ENCODE results near the gene ACAD9. TPM values are rescaled to one million over a fixed set of nuclear protein-coding genes. Genes with fewer than 3 reads are reported as not detected.

Gene ACAD9
- total and polyA plus RNA-seq, 2 of the 13 experiments (the other 11 are each of a cell fraction or from before 2014, with no cell fraction given) = 15.3 to 38.2 TPM

DNA sequence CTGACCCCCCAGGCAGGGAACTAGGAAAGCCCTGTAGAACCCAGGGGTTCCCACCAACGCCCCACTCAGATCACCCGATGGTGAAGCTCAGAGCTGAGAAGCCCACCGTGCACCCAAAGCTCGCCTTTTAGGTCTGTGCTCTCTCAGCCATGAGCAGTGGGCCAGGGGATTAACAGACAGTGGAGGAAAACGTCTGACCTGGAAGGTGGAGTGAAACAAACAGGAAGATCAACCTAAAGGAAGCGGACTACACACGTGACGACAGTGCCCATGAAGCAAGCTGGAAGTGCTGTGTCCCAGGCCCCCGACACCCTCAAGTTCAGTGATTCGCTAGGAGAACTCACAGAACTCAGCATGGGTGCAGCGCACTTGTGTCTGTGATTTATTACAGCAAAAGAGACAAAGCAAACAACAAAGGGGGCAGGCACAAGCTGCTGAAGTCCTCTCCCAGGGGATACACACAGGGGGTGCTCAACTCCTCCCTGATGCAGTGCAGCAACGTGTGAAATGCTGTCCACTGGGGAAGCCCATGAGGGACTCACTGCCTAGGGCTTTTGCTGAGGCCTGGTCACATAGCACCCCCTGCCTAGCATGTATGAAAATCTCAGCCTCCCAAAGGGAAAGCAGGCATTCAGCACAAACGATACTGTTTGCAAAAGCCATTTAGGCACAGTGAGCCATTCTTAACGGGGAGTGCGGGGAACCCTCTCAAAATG, 71.0 kb downstream of the ACAD9 start (continued):
- TF ChIP-seq MXI1 (IDR thresholded peaks at IDR 0.05; ENCODE audit: borderline replicate concordance, low read depth, low read length) (peak; percentile 22; the same call in 1 of the 3 replicates), SETDB1 (CRISPR knock-in tag; IDR thresholded peaks at IDR 0.05; ENCODE audit: borderline replicate concordance) (no peak), GPN1 (CRISPR knock-in tag; IDR thresholded peaks at IDR 0.05; ENCODE audit: borderline replicate concordance) (no peak), ZNF263 (CRISPR knock-in tag; IDR thresholded peaks at IDR 0.05) (peak; percentile 83), SMC3 (IDR thresholded peaks at IDR 0.05; ENCODE audit: low read length) (peak; percentile 71), ZNF251 (CRISPR knock-in tag; IDR thresholded peaks at IDR 0.05) (no peak), ZNF605 (CRISPR knock-in tag; IDR thresholded peaks at IDR 0.05) (peak; percentile 49; the same call in 1 of the 2 replicates), RNF2 (conservative IDR thresholded peaks at IDR 0.05; ENCODE audit: low read depth) (no peak), ZBTB7B (CRISPR knock-in tag; IDR thresholded peaks at IDR 0.05) (no peak), KAT8 (CRISPR knock-in tag; IDR thresholded peaks at IDR 0.05) (0 out of 2 replicates have a peak, but pooled peaks have one; percentile 36), ZNF253 (CRISPR knock-in tag; IDR thresholded peaks at IDR 0.05; ENCODE audit: borderline replicate concordance) (no peak), NFYC (CRISPR knock-in tag; IDR thresholded peaks at IDR 0.05) (peak; percentile 14; the same call in 1 of the 2 replicates), ZNF33B (CRISPR knock-in tag; IDR thresholded peaks at IDR 0.05) (no peak), ZNF20 (CRISPR knock-in tag; IDR thresholded peaks at IDR 0.05) (no peak), ZNF598 (CRISPR knock-in tag; IDR thresholded peaks at IDR 0.05; ENCODE audit: borderline replicate concordance) (peak; percentile 57; the same call in 1 of the 2 replicates), SRSF4 (IDR thresholded peaks at IDR 0.05; ENCODE audit: low read depth, low read length, poor library complexity, severe bottlenecking) (no peak), ZMYM4 (CRISPR knock-in tag; IDR thresholded peaks at IDR 0.05) (no peak), ZSCAN31 (CRISPR knock-in tag; IDR thresholded peaks at IDR 0.05; ENCODE audit: low read depth) (no peak), ZNF580 (CRISPR knock-in tag; IDR thresholded peaks at IDR 0.05; ENCODE audit: borderline replicate concordance, low read depth) (peak; percentile 81), STAG1 (CRISPR knock-in tag; IDR thresholded peaks at IDR 0.05) (peak; percentile 91), SP4 (CRISPR knock-in tag; IDR thresholded peaks at IDR 0.05) (no peak), NCOA5 (CRISPR knock-in tag; IDR thresholded peaks at IDR 0.05) (no peak), SAFB2 (CRISPR knock-in tag; IDR thresholded peaks at IDR 0.05; ENCODE audit: borderline replicate concordance, low read depth) (no peak)
- TF ChIP-seq, protein P1, sequence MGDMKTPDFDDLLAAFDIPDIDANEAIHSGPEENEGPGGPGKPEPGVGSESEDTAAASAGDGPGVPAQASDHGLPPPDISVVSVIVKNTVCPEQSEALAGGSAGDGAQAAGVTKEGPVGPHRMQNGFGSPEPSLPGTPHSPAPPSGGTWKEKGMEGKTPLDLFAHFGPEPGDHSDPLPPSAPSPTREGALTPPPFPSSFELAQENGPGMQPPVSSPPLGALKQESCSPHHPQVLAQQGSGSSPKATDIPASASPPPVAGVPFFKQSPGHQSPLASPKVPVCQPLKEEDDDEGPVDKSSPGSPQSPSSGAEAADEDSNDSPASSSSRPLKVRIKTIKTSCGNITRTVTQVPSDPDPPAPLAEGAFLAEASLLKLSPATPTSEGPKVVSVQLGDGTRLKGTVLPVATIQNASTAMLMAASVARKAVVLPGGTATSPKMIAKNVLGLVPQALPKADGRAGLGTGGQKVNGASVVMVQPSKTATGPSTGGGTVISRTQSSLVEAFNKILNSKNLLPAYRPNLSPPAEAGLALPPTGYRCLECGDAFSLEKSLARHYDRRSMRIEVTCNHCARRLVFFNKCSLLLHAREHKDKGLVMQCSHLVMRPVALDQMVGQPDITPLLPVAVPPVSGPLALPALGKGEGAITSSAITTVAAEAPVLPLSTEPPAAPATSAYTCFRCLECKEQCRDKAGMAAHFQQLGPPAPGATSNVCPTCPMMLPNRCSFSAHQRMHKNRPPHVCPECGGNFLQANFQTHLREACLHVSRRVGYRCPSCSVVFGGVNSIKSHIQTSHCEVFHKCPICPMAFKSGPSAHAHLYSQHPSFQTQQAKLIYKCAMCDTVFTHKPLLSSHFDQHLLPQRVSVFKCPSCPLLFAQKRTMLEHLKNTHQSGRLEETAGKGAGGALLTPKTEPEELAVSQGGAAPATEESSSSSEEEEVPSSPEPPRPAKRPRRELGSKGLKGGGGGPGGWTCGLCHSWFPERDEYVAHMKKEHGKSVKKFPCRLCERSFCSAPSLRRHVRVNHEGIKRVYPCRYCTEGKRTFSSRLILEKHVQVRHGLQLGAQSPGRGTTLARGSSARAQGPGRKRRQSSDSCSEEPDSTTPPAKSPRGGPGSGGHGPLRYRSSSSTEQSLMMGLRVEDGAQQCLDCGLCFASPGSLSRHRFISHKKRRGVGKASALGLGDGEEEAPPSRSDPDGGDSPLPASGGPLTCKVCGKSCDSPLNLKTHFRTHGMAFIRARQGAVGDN (CRISPR knock-in tag; IDR thresholded peaks at IDR 0.05) = peak; percentile 43; the same call in 1 of the 2 replicates
- TF ChIP-seq, protein P2, sequence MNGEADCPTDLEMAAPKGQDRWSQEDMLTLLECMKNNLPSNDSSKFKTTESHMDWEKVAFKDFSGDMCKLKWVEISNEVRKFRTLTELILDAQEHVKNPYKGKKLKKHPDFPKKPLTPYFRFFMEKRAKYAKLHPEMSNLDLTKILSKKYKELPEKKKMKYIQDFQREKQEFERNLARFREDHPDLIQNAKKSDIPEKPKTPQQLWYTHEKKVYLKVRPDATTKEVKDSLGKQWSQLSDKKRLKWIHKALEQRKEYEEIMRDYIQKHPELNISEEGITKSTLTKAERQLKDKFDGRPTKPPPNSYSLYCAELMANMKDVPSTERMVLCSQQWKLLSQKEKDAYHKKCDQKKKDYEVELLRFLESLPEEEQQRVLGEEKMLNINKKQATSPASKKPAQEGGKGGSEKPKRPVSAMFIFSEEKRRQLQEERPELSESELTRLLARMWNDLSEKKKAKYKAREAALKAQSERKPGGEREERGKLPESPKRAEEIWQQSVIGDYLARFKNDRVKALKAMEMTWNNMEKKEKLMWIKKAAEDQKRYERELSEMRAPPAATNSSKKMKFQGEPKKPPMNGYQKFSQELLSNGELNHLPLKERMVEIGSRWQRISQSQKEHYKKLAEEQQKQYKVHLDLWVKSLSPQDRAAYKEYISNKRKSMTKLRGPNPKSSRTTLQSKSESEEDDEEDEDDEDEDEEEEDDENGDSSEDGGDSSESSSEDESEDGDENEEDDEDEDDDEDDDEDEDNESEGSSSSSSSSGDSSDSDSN (CRISPR knock-in tag; IDR thresholded peaks at IDR 0.05) = peak; percentile 27; the same call in 1 of the 2 replicates

Measured in HepG2 (cell line).